BJ (cell line): Measurements from ENCODE around the gene MINAR1. TPM values are rescaled to one million over a fixed set of nuclear protein-coding genes. Genes with fewer than 3 reads are reported as not detected.

Experiments
- CTCF ChIA-PET: fragments of 350-600 bp; formaldehyde crosslinking; extraction: SDS; loops from one replicate; lab custom pipeline; 2021; ENCODE audit warnings: antibody characterized with exemption, inconsistent platforms; lab: Yijun Ruan, JAX
- POLR2A ChIA-PET: fragments of 300-600 bp; sonication (Branson Sonifier 250); formaldehyde crosslinking; extraction: SDS; loops from one replicate; lab custom pipeline; 2021; ENCODE audit warnings: antibody characterized with exemption; lab: Charles Lee
- DNase-seq: peaks from one replicate; pipeline ENCODE4 v3.0.0-alpha.2; 2011; ENCODE audit warnings: low read depth
- H3K27me3 ChIP-seq: 2 replicates; pipeline ENCODE4 v1.6.0; 2011; ENCODE audit warnings: low read length; ENCODE audit not compliant: control insufficient read depth, insufficient read depth
- H3K36me3 ChIP-seq: 2 replicates; pipeline ENCODE4 v1.5.1; 2011; ENCODE audit warnings: low read length; ENCODE audit not compliant: control insufficient read depth, insufficient read depth
- H3K4me3 ChIP-seq: 2 replicates; pipeline ENCODE4 v1.5.1; 2011; ENCODE audit warnings: low read depth, mild to moderate bottlenecking, control low read depth, low read length
- CTCF ChIP-seq: IDR thresholded peaks from 2 replicates; pipeline ENCODE4 v1.5.1; 2011; ENCODE audit warnings: low read depth, mild to moderate bottlenecking, control low read depth, inconsistent platforms, low read length, moderate library complexity; ENCODE audit not compliant: insufficient read depth
- polyA plus RNA-seq: library from polyadenylated mRNA; depleted of rRNA; stranded (reverse); fragments of >200 nt; gene quantifications from 2 replicates; pipeline ENCODE4 v1.2.3, GENCODE V29; 2011

The MINAR1 gene
- polyA plus RNA-seq, 1 experiment = 0.37 TPM

GRCh38 chr15:79450648-79451047 lies 18.5 kb downstream of the MINAR1 start:
- no peak overlapping the region for H3K4me3 ChIP-seq
- no peak for DNase-seq

GRCh38 chr15:79451361-79451999 lies 19.3 kb downstream of the MINAR1 start:
- ChIA-PET CTCF (interaction anchor here (0.9 to 3.3 kb wide), 12 partner anchors 8 to 402 kb away, joined by 3 to 10 read pairs (median 4); no protein-coding TSS in a partner anchor), POLR2A (no interaction called here)
- Histone ChIP-seq H3K27me3 (no peaks in the 10 kb centered on the region; the same call in 1 of the 2 replicates), H3K4me3 (no peak overlapping the region), H3K36me3 (no peaks in the 10 kb centered on the region)
- DNase-seq = no peak
- no peak for TF ChIP-seq CTCF

More at GRCh38 chr15:79450648-79451047, 18.5 kb downstream of the MINAR1 start:
- ChIA-PET POLR2A (no interaction called here), CTCF (interaction anchor here (0.8 to 3.3 kb wide), 11 partner anchors 9 to 403 kb away, joined by 3 to 10 read pairs (median 4); no protein-coding TSS in a partner anchor)
- Histone ChIP-seq H3K27me3 (no peaks in the 10 kb centered on the region; the same call in 1 of the 2 replicates), H3K36me3 (no peaks in the 10 kb centered on the region)
- peak; percentile 24; the same call in 1 of the 2 replicates for TF ChIP-seq CTCF

GRCh38 chr15:79452244-79453051 lies 20.3 kb downstream of the MINAR1 start:
- TF ChIP-seq CTCF = no peak
- Histone ChIP-seq H3K27me3 (no peaks in the 10 kb centered on the region; the same call in 1 of the 2 replicates), H3K36me3 (no peaks in the 10 kb centered on the region), H3K4me3 (no peak overlapping the region)
- CTCF ChIA-PET = interaction anchor here (0.9 to 3.3 kb wide), 6 partner anchors 11 to 401 kb away, joined by 3 to 10 read pairs (median 3); no protein-coding TSS in a partner anchor
- POLR2A ChIA-PET = no interaction called here
- no peak for DNase-seq

GRCh38 chr15:79453446-79453845 lies 21.3 kb downstream of the MINAR1 start:
- no peaks in the 10 kb centered on the region; the same call in 1 of the 2 replicates for H3K27me3 ChIP-seq
- CTCF ChIA-PET = no interaction called here
- POLR2A ChIA-PET = no interaction called here
- TF ChIP-seq CTCF = no peak
- H3K4me3 ChIP-seq = no peak overlapping the region
- no peaks in the 10 kb centered on the region for H3K36me3 ChIP-seq
- no peak for DNase-seq

GRCh38 chr15:79454063-79454462 lies 21.9 kb downstream of the MINAR1 start:
- ChIA-PET CTCF (no interaction called here), POLR2A (no interaction called here)
- no peak for DNase-seq

More at GRCh38 chr15:79454063-79454462, 21.9 kb downstream of the MINAR1 start:
- TF ChIP-seq CTCF = no peak
- Histone ChIP-seq H3K4me3 (no peak overlapping the region), H3K27me3 (no peaks in the 10 kb centered on the region; the same call in 1 of the 2 replicates), H3K36me3 (no peaks in the 10 kb centered on the region)
